NCI-H526 (cell line): Measurements from ENCODE around the gene ABCC1.

ENCODE experiments used
- DNase-seq, 2 experiments: peaks; one replicate each; lab custom pipeline; 2025; lab: John Stamatoyannopoulos, UW

The ABCC1 gene

DNA sequence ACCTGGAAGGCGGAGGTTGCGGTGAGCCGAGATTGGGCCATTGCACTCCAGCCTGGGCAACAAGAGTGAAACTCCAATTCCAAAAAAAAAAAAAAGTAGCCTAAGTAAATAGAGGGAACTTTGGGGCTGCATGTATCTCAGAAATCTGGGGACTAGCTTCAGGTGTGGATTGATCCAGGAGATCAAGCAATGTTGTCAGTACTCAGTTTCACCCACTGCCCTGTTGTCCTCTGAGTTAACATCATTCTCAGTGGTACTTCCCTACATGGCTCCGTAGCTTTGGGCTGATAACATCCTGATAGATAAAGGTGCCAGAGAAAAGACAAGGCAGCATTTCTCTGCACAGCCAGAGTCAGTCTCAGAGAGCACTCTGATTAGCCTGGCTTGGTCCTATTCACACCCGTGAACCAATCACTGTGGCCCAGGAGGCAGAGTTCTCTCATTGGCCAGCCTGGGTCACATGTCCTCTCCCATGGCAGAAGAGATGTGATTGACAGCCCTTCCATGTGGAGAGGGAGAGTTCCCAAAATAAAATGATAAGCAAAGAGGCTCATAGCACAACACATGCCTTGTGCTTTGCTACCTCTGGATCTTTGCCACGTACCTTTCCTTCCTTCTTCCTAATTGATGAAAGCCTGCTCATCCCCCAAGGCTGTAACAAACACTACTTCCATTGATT, 99.6 kb downstream of the ABCC1 start:
- DNase-seq: no peak

GRCh38 chr16:16050106-16050505, 100.7 kb downstream of the ABCC1 start:
- DNase-seq: no peak

- no peak for DNase-seq
Observed at GRCh38 chr16:16051132-16051531, 101.7 kb downstream of the ABCC1 start.

DNA sequence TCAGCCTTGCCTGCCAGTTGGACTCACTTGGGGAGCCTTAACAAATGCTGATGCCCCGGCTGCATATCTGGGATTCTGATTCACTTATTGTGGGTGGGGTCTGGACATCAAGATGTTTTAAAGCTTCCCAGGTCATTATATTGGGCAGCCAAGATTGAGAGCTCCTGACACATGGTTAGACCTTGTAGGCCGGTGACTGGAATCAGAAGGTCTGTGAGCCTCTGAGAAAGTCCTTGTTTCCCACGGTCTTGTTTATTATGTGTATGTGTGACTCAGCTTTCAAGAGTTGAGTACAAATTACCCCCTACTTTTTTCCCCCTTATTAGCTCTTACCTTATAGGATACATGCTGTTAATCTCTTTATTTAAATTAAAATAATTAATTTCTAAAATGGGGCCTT, 103.5 kb downstream of the ABCC1 start:
- no peak for DNase-seq

- no peak for DNase-seq
Observed at GRCh38 chr16:16057102-16057501, 107.7 kb downstream of the ABCC1 start.

- no peak for DNase-seq
Observed at GRCh38 chr16:16059160-16059559, 109.7 kb downstream of the ABCC1 start.

GRCh38 chr16:16059895-16060590, 110.6 kb downstream of the ABCC1 start:
- no peak for DNase-seq

DNA sequence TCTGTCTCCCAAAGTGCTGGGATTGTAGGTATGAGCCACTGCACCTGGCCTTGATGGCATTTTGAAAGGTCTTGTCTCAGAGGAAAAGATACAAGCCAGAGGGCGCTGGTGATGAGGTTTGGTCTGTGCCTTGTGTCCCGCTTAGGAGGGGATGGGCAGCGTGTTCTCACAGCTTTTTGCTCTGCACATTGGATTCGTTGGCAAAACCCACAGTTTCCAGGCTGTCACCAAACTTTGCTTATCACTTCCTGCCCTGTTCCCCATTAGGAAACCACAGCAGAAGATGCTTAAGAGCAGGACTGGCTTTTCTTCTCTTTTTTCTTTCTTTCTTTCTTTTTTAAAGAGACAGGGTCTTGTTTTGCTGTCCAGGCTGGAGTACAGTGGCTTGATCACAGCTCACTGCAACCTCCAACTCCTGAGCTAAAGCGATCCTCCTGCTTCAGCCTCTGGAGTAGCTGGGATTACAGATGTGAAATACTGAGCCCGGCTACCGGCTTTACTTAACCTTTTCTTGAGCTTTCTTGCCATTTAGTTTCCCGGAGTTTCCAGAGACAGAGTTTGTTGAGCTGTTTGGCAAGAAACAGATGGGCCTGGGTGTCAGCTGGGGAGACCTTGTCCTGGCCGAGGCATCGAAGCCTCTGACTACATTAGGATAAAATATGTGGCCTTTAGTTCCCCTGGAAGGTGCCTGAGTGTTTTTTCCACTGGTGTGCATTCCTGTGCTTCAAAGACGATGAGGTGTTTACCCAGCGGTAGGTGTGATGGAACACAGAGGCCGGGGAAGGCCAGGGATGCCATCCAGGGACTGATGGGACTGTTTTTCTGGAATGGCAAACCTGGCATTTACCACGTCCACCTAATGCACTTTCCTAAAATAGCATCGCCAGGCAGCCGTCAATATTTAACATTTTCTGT, 112.9 kb downstream of the ABCC1 start:
- no peak for DNase-seq

- no peak for DNase-seq
Observed at GRCh38 chr16:16063683-16064082, 114.3 kb downstream of the ABCC1 start.

- DNase-seq: no peak
Observed at GRCh38 chr16:16064874-16065384, 115.5 kb downstream of the ABCC1 start.

DNA sequence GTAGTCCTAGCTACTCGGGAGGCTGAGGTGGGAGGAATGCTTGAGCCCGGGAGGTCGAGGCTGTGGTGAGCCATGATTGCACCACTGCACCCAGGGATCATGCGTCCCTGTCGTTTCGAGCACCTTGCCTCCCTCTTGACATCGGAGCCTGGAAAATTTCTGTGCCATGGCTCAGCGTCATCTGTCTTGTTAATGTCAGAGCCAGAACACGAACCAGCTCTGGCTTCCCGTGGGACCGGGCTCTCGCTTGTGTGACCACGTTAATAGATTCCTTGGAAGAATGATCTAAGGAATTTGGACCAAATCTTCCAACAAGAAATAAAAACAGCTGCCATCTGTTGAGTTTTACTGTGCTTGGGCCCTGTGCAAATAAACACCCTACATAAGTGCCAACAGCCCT, 117.7 kb downstream of the ABCC1 start:
- no peak for DNase-seq

- no peak for DNase-seq
Observed at GRCh38 chr16:16071631-16072244, 122.3 kb downstream of the ABCC1 start.

DNA sequence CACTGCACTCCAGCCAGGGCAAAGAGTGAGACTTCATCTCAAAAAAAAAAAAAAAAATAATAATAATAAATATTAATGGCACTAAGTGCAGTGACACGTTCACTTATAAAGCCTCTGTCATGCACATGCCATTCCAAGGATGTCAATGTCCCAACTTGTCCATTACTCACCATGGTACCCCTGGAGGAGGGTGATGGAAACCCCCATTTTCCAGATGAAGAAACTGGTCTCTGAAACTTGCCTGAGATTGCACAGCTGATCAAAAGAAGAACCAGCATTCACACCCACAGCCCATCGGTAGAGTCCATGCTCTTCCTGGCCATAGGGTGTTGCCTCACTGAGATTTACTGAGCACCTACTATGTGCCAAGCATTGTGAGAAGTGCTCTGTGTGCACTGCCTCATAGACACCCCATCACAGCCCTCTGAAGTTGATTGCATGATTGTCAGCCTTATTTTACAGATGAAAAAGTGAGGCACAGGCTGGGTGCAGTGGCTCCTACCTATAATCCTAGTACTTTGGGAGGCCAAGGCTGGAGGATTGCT, 123.7 kb downstream of the ABCC1 start:
- no peak for DNase-seq

GRCh38 chr16:16073891-16074881, 124.8 kb downstream of the ABCC1 start:
- no peak for DNase-seq

DNA sequence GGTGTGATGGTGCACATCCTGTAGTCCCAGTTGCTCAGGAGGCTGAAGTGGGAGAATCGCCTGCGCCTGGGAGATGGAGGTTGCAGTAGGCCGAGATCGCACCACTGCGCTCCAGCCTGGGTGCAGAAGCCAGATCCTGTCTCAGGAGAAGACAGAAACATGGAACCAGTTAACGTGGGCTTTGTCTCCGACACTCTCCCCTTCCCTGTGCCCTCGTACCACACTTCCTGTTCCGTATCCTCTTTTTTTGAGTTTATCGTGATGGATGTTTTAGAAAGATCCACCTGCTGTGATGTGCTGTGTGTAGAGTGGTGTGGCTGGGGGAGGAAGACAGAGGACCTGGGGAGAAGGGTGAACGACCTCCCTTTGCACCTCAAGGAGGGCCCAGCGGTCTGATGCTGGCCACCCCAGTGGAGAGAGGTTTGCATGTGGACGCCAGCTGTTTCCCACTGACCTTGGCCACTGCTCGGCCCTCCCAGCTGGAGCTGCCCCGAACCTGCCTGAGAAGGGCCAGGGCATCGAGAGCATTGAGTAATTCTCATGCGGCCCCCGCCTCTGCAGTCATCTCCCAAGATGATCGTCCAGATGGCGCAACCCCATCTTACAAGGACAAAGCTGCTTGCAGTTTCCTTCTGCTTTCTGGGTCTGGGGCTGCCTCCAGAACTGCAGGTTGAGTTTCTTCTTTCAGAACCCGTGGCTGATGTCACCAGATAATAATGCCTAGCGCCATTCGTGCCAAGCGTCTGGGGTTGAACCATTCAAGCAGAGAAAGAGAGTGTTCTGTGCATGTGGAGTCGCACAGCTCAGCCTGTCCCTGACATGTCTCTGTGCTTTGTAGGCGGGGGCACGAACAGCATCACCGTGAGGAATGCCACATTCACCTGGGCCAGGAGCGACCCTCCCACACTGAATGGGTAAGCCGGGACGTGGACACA, 126.3 kb downstream of the ABCC1 start:
- no peak for DNase-seq

- no peak for DNase-seq
Observed at GRCh38 chr16:16076423-16076813, 127.0 kb downstream of the ABCC1 start.

DNA sequence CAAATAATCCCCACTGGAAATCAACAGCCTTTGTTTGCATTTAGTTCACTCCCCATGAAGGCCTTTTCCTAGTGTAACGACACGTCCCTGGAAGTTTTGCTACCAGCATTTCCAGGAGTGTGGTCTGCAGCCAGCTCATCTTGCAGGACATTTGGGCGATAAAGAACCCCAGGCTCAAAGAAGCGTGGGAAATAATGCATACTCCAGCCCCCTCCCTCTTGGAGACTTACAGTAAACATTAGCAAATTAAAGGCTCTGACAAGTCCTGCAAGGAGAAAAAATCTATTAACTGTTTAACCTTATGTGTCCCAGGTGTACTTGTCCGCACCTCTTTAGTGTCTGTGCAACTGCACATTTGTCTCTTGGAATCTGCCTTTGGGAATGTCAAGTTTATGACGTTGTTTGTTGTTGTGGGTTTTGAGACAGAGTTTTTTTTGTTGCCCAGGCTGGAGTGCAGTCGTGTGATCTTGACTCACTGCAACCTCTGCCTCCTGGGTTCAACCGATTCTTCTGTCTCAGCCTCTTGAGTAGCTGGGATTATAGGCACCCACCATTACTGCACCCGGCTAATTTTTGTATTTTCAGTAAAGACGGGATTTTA, 131.1 kb downstream of the ABCC1 start:
- DNase-seq: no peak

DNA sequence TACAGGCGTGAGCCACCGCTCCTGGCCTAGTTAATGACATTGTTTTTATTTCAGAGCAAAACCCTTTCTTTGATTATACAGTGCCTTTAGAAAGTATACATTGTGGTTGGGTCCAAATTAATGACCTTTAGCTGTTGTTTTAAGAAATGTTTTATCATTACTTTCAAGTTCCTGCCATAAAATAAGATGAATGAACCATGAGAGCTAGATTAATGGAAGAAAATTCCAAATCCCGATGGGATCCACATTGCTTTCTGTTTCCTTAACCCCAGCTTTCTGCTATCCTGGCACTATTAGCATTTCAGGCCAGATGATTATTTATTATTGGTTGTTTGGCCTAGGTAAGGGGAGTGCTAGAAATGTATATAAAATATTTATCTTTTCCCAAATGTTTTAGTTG, 131.7 kb downstream of the ABCC1 start:
- DNase-seq: no peak

DNA sequence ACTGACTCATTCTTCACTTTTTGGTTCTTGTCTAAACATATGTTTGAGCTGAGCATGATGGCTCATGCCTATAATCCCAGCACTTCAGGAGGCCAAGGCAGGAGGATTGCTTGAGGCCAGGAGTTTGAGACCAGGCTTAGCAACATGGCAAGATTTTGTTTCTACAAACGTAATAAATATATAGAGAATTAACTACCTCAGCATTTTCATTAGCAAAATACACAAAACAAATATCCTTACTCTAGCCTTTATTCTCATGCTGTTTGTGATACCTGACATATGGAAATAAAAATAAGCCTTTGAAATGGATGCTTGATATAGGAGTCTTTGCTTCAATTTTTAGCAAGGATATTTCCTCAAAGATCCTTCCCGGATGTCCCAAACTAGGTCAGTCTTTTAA, 132.8 kb downstream of the ABCC1 start:
- no peak for DNase-seq
